Right kidney (tissue), 9 donors: Measurements from ENCODE around the gene GOLGA6L10.
"Not testable (repeated sequence)": the region's sequence is repeated elsewhere in the genome, so short reads cannot be mapped to it uniquely, and the experiment has no call there.

Experiments
- DNase-seq: peaks from one replicate; pipeline ENCODE4 v3.0.0-alpha.2; 2016
- long read RNA-seq, 8 donors: transcript quantifications; one replicate each; lab custom pipeline, GENCODE V29; 2026

The GOLGA6L10 gene, protein sequence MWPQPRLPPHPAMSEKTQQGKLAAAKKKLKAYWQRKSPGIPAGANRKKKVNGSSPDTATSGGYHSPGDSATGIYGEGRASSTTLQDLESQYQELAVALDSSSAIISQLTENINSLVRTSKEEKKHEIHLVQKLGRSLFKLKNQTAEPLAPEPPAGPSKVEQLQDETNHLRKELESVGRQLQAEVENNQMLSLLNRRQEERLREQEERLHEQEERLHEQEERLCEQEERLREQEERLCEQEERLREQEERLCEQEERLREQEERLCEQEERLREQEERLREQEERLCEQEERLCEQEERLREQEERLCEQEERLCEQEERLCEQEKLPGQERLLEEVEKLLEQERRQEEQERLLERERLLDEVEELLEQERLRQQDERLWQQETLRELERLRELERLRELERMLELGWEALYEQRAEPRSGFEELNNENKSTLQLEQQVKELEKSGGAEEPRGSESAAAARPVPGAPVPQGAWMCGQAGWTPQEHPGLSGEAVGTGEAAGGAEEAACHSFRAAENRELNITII
- long read RNA-seq, donor 1, partial matches to known transcripts, result 15 of 15 reads
- long read RNA-seq, donor 1, other reads (novel, unspliced or antisense), result 0 of 15 reads
- long read RNA-seq, donor 2, result 0 reads
- long read RNA-seq, donor 3, partial matches to known transcripts, result 20 of 20 reads
- long read RNA-seq, donor 3, other reads (novel, unspliced or antisense), result 0 of 20 reads
- long read RNA-seq, donor 4, partial matches to known transcripts, result 21 of 21 reads
- long read RNA-seq, donor 4, other reads (novel, unspliced or antisense), result 0 of 21 reads
- long read RNA-seq, donor 5, partial matches to known transcripts, result 15 of 15 reads
- long read RNA-seq, donor 5, other reads (novel, unspliced or antisense), result 0 of 15 reads
- long read RNA-seq, donor 6, partial matches to known transcripts, result 10 of 10 reads
- long read RNA-seq, donor 6, other reads (novel, unspliced or antisense), result 0 of 10 reads
- long read RNA-seq, donor 7, result 0 reads
- long read RNA-seq, donor 8, partial matches to known transcripts, result 11 of 11 reads
- long read RNA-seq, donor 8, other reads (novel, unspliced or antisense), result 0 of 11 reads

DNA sequence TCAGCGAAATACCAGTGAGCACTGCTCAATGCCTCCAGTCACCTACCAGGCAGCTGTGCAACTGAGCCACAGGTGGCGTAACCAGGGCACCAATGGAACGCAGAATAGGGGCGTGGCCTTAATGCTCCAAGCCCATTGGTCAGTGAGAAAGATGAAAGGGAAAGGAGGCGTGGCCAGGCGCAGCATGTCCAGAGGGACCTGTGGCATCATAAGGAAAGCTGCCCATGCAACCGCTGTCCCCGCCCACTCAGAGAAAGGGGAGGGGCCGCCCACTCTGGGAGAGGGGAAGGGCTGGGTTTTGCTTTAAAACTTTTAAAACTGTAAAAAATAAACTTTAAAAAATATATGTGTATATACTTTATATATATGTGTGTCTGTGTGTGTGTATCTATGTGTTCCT lies at the start of gene GOLGA6L10:
Gene GOLGA6L10, minus strand, starts transcription at position 101 of the 400 bp plus-strand sequence. Its CDS starts 100 bp downstream, at position 1.
- DNase-seq, result not testable (repeated sequence)

DNA sequence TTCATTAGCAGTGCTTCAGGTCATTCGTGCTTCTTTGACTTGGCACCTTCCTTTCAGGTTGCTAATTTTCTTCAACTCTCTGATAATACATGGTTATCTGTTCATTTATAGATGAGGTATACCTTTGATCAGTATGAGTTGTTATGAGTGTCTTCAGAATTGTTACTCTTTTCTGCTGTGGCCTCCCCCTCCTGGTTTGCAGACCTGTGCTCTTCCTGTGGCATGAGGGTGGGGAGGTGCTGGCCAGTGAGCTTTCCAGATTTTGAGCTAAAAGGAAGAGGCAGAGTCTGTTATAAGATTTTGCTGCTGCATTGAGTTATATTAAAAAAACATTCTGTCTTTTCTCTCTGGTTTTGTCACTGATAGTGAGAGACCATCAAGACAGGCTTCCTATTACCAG lies 49.5 kb upstream of the GOLGA6L10 start:
- DNase-seq, result no peak

DNA sequence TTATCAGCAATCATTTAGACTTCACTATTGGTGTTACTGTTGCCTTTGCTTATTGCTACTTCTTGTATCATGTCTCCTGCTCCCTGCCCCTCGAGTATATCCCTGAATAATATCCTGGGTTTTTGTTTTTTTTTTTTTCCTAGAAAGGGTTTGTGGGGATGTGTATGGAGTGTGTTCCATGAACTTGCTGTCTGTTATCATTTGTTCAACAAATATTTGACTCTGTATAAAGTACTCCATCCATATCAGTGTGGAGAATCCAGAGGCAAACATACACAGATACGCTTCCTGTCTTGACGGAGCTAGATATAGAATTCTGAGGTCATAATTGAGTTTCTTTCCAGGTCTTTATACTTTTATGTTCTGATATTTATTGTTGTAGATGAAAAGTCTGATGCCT lies 48.5 kb upstream of the GOLGA6L10 start:
- DNase-seq, result no peak

DNA sequence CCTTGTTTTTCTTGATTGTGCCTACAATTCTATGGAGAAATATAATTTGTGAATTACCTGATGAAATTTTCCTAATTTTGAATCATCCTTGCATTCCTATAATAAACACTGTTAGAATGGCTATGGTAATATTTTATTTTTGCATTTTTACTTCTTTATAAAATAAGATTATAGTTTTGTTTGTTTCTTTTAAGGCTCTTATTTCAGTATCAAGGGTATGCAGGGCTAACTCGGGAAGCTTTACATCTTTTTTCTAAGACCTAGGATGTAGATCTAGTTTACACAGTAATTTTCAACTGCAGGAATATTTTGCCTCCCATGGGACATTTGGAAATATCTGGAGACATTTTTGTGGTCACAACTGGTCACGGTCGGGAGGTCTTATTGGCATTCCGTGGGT lies 46.5 kb upstream of the GOLGA6L10 start:
- not testable (repeated sequence) for DNase-seq

DNA sequence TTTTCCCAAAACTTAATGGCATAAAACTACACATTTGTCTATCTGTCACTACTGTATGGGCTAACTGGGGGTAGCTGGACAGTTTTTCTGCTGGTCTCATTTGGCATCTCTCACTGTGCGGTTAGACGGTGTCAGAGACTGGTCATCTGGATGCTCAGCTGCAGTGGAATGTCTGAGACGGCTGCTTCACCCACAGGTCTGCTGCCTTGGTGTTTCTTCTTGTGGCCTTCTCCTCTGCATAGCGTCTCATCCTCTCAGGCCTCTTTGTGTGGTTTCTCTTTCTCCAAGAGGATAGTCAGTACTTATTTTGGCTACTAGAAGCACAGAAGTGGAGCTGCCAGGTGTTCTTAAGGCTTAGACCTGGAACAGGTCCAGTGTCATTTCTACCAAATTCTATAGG lies 44.4 kb upstream of the GOLGA6L10 start:
- no peak for DNase-seq

DNA sequence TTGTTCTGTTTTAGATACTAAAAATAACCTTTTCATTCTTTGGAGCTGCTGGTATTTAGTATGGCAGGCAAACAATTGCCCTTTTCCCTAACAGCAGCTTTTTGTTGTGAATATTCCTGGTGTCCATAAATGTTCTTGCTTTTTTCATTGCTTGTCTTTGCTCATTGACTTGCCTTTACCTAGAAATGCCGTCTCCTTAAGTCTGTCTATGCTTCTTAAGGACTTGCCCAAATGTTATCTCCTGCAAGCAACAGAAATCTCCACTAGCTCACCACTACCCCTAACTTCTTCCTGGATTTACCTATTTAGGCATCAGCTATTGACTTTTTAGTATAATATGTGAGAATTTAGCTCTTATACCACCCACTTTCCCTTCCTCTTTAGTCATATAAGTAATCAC lies 42.8 kb upstream of the GOLGA6L10 start:
- not testable (repeated sequence) for DNase-seq

DNA sequence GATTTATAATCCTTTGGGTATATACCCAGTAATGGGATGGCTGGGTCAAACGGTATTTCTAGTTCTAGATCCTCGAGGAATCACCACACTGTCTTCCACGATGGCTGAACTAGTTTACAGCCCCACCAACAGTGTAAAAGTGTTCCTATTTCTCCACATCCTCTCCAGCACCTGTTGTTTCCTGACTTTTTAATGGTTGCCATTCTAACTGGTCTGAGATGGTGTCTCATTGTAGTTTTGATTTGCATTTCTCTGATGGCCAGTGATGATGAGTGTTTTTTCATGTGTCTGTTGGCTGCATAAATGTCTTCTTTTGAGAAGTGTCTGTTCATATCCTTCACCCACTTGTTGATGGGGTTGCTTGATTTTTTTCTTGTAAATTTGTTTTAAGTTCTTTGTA lies 40.9 kb upstream of the GOLGA6L10 start:
- not testable (repeated sequence) for DNase-seq

DNA sequence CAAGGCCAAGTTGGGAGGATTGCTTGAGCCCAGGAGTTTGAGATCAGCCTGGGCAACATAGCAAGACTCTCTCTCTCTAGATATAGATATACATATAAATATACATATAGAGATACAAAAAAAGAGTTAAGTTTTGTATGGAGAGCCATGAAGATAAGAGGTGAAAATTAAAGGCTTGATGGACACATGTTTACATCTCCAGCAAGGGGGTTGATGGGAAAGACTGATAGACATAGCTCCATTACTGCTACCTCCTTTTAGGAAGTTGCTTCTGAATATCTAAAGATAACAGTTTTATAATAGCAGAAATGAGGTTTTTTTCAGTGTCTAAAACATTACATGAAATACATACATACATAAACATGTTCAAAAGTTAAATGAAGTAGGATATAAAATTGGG lies 37.9 kb upstream of the GOLGA6L10 start:
- DNase-seq, result not testable (repeated sequence)

DNA sequence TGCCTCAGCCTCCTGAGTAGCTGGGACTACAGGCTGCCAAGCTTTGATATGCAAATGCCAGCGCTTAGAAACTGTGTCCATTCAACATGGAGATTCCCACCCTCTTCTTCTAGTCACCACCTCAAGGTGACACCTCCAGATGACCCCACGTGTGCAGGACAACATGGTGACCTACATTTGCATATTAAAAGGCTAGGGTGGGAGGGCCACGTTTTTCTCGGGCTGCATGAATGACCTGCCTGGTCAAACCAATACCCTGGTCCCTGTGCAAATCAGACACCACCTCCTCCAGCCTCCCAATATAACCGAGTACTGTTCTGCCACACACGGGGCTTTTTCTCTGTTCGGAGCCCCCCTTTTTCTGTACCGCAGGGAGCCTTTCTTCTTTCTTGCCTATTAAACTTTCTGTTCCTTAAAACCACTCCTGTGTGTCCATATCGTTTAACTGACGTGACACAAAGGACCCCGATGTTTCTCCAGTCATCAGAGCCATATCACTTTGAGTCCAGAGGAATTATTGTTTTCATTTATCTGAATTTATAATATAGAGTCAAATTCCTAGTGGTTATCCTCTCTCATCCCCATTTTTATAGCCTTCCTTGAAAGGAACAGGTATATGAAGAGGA lies 32.2 kb upstream of the GOLGA6L10 start:
- not testable (repeated sequence) for DNase-seq

DNA sequence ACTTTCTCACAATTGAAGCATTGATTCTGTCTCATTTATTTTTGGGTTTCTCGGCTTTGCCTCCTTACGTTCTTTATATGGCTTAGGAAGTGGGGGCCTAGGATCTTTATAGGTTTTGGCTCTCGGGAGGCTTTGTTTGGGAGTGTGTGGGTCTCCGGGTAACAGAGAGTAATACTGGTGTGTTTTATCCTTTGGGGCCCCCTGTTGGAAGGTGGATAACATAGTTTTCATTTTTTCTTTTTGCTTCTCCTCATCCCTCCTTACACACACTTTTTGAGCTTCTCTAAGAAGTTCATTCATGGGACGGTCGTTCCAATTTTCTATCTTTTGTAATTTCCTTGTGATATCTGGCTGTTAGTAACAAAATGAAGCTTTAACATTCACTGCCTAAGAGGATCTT lies 30.3 kb upstream of the GOLGA6L10 start:
- DNase-seq, result not testable (repeated sequence)

DNA sequence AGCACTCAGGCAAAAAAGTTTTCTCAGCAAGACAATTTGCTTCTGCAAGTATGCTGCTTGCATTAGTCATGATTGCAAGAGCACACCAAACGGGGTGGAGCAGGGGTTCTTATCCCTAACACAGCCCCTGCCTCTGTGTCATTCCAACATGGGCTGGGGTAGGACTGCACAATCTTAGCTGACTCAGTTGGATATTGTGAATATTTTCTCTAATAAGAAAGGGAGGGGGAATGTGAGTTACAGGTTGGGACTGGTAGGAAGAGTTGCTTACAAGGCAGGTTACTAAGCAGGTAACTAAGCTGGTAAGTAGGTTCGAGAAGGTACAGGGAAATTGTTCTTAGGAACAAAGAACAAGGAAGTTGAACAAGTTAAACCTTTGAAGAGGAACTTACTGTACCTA lies 24.4 kb upstream of the GOLGA6L10 start:
- not testable (repeated sequence) for DNase-seq

DNA sequence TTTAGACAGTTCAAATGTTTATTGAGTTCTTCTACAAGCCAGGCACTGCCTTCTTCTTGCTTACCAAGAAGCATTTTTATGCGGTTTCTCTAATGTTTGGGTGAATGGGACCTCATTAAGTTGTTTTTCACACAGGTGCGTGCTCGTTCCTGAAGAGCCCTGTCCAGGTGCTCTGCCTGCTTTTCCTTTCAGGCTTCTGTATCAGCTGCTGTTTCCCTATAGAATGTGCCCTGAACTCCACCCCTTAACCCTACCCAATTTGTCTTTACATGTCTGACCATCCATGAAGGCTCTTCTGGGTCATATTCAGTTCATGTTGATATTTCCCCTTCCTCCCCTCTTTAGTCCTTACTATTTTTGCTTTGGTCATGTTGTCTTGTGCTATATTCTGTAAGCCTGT lies 22.4 kb upstream of the GOLGA6L10 start:
- DNase-seq, result no peak

DNA sequence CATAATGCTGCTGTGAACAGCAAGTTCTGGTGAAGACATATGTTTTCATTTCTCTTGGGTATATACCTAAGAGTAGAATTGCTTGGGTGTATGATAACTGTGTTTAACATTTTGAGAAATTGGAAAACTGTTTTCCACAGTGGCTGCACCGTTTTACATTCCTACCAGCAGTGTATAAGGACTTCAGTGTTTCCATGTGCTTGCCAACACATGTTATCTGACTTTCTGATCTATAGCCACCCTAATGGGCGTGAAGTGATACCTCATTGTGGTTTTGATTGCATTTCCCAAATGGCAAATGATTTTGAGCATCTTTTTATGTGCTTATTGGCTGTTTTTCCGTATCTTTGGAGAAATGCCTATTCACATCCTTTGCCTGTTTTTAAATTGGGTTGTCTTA lies 18.5 kb upstream of the GOLGA6L10 start:
- not testable (repeated sequence) for DNase-seq

DNA sequence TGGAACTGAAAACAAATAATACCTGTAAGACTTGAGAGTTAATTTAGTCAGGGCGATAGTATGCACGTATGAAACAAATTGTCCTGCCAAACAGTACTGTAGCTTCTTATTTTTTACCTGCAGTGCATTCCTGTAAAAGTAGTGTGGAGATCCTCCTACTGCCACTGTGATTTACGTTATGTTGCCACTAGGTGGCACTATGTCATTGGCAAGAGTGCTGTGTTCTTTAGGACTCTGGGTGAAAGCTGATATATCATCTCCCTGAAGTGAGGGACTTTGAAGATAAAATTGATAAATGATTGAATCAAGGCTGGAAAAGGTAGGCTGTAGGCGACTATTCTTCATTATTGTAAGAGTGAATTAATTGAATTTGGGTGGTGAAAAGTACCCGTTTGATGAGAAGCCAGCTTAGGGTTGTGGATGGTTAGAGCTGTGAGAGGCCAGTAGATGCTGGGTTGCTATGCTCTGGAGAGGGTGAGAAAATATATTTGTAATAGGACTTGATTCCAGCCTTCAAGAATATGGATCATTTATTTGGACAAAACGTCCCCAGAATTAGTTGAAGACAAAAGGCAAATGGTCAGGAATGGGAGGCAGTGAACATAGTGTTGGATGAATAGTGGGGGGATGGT lies 16.5 kb upstream of the GOLGA6L10 start:
- not testable (repeated sequence) for DNase-seq

DNA sequence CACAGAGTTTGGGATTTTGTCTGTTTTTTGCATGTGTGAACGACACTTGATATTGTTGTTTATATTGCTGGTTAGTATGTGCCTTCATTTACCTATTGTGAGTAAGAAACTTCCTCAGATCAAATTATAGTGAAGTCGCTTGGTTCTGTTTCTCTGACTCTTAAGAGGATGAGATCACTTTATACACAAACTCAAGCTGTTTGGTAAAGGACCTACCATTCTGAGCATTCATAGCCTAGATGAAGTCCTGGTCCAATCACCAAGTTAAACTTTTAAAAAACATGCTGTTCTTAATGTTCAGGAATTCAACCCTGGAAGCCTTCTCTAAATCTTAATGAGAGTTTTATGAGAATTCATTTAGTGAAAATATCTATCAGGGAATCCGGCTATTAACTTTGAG lies 15.3 kb upstream of the GOLGA6L10 start:
- not testable (repeated sequence) for DNase-seq

DNA sequence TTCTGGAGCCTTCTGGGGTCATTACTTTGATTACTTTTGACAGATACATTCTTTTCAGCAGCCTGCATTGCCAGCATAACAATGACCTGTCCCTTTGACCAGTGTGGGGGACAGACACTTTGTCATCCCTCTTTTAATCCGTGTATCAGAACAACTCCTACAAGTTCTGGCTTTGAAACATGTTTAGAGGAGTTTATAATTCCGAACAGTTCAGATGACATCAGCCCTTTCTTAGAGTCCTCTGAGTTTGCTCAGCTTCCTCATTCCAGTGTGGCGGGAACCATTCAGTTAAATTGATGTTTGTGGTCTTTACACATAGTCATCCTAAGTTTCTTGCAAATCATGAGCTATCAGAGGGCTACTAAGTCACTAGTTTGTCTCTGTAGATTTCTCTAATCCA lies 13.5 kb upstream of the GOLGA6L10 start:
- DNase-seq, result not testable (repeated sequence)

DNA sequence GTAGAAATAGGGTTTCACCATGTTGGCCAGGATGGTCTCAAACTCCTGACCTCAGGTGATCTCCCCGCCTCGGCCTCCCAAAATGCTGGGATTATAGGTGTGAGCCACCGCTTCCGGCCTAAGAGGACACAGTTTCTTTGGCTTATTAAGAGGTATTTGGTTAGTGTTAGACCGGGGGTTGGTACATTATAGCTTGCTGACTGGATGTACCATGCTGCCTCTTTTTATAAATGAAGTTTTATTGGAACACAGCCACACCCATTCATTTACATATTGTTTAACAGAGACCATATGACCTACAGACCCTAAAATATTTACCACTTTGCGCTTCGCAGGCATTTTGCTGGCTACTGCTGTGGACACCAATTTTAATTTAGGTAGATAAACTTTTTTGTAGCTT lies 11.3 kb upstream of the GOLGA6L10 start:
- not testable (repeated sequence) for DNase-seq

DNA sequence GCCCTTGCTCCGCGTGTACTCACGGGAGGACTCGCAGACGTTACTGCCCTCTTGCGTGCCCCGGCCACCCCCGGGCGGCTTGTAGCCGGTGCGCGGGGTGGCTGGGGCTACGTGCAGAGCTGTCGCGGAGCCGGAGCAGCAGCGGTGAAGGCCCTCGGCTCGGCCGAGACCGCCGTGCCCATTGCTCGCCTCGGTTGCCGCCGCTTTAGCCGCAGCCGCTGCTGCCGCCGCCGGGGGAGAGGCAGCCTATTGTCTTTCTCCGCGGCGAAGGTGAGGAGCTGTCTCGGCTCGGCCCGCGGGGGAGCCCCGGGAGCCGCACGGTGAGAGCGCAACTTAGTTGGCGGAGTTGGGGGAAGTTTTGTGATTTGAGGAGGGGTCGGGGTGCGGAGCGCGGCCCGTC lies 5.8 kb upstream of the GOLGA6L10 start:
- DNase-seq, result not testable (repeated sequence)

DNA sequence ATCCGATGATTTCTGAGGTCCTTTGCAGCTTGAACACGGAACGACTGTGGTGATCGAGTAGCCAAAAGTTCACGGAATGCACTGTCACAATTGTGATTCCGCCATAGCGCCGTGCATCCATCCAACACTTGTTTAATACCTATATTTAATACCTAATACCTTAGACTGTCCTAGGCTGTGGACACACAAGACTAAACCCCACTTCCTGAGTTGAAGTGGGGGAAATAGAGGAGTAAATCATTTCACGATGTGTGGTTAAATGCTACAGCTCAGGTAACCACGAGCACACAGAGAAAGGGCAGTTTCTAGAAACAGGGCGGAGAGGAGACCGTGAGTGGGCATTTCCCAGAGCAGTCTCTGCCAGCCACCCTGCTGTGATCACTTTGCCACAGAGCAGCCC lies 5.3 kb upstream of the GOLGA6L10 start:
- DNase-seq, result not testable (repeated sequence)

DNA sequence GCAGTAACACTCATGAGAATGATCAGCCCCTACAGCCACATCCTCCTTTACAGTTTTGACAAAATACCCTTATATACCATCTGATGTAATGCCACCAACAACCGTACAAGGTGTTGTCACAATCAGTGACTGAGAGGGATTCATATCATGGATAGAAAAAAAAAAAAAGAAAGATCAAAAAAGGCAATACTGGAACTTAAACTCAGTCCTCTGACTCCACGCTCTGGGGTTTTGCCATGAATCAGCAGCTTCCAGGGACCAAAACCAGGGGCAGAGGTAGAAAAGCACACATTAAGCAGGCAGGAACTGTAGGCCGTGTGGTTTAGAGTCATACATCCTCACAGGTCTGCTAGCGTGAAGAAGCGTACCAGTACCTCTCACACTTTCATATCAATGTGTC lies 1.6 kb downstream of the GOLGA6L10 start:
- not testable (repeated sequence) for DNase-seq

DNA sequence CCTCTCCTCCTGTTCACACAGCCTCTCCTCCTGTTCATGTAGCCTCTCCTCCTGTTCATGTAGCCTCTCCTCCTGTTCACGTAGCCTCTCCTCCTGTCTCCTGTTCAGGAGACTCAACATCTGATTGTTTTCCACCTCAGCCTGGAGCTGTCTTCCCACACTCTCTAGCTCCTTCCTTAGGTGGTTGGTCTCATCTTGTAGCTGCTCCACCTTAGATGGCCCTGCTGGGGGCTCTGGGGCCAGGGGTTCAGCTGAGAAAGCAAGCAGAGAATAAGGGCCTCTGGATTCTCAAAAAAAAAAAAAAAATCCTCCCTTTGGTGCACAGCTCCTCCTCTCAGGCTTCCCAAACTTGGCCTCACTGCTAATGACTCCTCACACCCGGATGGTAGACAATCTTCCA lies 4.1 kb downstream of the GOLGA6L10 start:
- DNase-seq, result not testable (repeated sequence)

DNA sequence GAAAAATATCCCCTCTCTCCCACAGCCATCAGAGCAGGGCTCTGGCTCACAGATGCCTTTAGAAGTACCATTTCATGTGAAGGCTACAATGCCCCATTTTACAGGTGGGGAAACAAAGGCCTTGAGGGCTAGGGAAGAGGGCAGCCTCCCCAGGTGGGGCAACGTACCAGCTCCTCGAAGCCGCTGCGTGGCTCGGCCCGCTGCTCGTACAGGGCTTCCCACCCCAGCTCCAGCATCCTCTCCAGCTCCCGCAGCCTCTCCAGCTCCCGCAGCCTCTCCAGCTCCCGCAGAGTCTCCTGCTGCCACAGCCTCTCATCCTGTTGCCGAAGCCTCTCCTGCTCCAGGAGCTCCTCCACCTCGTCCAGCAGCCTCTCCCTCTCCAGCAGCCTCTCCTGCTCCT lies 4.9 kb downstream of the GOLGA6L10 start:
- not testable (repeated sequence) for DNase-seq
